NCI-H446 treated with DMSO at 0.1 percent for 48 hours (cell line): Measurements from ENCODE around the gene CDKN2B-AS1.

Experiments used
- DNase-seq: peaks from one replicate; lab custom pipeline; 2025; lab: John Stamatoyannopoulos, UW

The CDKN2B-AS1 gene

GRCh38 chr9:21982861-21983560, 11.6 kb upstream of the CDKN2B-AS1 start:
- no peak for DNase-seq

- DNase-seq, result no peak
These were observed 11.0 kb upstream of the CDKN2B-AS1 start for GRCh38 chr9:21983561-21983935.

- no peak for DNase-seq
These were observed 10.5 kb upstream of the CDKN2B-AS1 start for GRCh38 chr9:21984101-21984500.

DNA sequence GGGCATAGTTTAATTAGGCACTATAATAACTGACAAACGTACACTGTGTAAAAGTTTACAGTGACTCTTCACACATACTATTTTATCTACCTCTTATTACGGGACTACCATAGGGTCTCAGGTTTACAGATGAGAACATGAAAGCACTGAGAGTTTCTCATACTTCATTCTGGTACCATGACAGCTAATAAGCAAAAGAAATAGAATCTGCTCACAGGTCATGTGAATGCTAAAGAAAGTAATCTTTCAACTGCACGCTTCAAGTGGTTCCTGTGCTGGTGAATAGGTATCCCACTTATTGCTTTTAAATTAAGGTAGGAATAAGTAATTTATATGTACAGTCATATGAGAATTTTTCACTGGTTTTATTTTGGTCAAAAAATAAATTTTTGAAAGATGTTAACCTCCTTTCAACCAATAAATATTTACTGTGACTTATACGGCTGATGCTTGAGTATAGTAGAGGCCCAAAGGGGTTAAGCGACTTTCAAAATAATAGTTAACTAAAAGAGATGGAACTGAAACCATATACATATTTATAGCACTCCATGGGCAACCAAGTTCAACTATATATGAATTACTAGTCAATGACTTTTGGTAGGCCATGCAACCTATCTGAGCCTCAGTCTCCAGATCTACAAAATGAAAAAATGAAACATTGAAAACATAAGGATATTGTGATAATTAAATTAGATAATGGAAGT, 8.5 kb upstream of the CDKN2B-AS1 start:
- DNase-seq, result no peak

- DNase-seq, result no peak
These were observed 6.3 kb upstream of the CDKN2B-AS1 start for GRCh38 chr9:21988056-21988990.

- DNase-seq, result no peak
These were observed 5.0 kb upstream of the CDKN2B-AS1 start for GRCh38 chr9:21989440-21990189.

- no peak for DNase-seq
These were observed 3.3 kb upstream of the CDKN2B-AS1 start for GRCh38 chr9:21991072-21991959.

GRCh38 chr9:21993007-21993406, 1.6 kb upstream of the CDKN2B-AS1 start:
- no peak for DNase-seq

DNA sequence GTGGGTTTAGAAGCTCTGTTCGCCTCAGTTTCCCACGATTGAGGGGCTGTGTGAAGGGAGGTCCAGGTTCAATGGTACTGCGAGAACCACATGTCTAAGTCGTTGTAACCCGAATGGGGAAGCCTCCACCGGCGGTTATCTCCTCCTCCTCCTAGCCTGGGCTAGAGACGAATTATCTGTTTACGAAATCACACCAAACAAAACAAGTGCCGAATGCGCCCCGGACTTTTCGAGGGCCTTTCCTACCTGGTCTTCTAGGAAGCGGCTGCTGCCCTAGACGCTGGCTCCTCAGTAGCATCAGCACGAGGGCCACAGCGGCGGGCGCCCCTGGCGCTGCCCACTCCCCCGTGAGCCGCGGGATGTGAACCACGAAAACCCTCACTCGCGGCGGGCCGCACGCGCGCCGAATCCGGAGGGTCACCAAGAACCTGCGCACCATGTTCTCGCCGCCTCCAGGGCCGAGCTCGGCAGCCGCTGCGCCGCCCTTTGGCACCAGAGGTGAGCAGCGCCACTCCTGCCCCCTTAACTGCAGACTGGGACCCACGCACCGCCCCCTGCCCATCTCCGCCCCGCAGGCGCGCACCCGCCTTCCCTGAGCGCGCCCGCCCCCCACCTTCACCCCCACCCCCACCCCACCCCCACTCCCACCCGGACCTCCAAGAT, 567 bp upstream of the CDKN2B-AS1 start, which contains the start of gene CDKN2A:
TSS of gene CDKN2A (minus strand) at position 500 of the 663 bp plus-strand sequence.
- peak; percentile 93 for DNase-seq

DNA sequence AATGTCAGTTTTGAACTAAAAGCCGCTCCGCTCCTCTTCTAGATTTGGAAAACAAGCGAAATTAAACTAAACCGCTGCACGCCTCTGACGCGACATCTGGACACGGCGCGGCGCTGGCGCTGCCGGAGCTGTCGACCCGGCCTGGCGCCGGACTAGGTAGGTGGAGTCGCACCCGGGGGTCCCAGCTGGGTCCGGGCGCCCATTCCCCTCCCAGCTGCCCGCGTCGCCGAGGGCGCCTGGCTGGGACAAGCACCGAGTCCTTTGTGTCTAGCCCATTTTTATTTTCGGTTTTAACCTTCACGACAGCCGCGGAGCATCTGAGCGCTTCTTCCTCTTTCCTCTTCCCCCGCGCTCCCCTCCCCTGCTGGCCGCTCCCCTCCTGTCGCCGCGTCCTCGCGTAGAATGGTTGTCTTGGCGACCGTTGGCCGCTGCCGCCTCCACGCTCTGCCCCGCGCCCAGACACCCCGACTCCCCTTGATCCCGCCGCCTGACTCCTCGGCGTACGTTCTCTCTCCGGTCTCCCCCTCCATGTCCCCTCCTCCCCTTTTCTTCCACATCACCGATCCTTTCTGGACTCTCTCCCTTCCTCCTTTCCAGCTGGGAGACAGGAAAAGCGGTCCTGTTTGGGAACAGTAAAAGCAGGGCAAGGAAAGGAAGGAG, 545 bp downstream of the CDKN2B-AS1 start:
- DNase-seq, result peak; percentile 82

DNA sequence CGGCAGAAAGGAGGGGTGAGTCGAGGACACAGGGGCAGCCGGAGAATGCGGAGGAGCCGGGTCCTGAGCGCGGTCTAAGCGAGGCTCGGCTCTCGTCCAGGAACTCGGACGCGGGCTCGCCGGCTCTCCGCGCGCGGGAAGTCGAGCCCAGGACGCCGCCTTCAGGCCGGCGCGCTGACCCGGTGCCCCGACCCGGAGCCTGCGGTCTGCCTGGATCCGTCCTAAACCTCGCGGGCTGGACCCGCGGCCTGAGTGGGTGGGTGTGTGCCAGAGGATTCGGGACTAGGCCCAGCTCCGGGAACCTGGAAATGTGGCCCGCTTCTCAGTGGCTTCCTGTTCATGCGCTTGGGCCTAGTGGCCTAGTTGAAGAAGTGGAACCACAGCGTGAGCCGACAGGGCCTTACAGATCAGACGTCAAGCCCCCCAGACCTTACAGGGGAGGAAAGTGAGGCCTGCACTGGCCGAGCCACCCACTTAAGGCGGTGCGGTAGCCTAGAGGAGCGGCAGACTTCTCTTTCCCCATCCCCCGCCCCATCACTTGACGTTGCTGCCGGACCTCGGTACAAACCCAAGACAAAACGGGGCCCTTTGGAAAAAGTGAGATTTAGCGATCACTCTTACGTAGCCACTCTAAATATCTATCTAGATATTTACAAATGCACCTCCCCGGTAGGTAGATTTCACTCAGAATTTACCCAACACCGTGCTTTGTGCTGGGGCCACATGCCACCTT, 1.2 kb downstream of the CDKN2B-AS1 start:
- DNase-seq, result no peak

DNA sequence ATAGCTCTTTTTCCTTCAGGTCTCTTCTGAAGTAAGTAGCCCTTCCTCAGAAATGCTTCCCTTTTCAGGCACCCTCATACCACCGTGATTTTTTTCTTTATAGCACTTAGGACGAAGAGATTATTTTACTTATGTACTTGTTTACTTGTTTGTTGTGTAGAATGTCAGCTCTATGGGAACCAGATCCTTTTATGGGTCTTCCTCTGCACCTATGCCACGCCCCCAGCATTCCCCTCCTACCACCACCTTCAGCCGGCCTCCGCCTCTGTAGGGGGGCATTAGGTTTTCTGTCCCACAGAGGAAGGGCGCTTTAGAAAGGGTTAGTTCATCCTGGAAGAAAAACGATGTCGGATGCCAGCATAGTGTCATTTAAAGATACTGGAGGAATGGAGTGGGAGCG, 1.8 kb downstream of the CDKN2B-AS1 start:
- DNase-seq, result peak; percentile 34

GRCh38 chr9:21996858-21997257, 2.3 kb downstream of the CDKN2B-AS1 start:
- DNase-seq, result no peak

DNA sequence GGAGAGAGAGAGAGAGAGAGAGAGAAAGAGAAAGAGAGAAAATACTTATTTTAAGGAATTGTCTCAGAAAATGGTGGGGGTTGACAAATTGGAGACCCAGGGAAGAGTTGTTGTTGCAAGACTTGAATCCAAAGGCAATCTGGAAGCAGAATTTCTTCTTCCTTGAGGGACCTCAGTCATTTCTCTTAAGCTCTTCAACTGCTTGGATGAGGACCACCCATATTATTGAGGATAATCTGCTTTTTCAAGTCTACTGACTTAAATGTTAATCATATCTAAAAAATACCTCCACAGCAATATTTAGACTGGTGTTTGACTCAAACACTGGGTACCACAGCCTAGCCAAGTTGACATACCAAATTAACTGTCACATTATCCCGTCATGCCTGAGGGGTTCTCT, 2.9 kb downstream of the CDKN2B-AS1 start:
- no peak for DNase-seq

DNA sequence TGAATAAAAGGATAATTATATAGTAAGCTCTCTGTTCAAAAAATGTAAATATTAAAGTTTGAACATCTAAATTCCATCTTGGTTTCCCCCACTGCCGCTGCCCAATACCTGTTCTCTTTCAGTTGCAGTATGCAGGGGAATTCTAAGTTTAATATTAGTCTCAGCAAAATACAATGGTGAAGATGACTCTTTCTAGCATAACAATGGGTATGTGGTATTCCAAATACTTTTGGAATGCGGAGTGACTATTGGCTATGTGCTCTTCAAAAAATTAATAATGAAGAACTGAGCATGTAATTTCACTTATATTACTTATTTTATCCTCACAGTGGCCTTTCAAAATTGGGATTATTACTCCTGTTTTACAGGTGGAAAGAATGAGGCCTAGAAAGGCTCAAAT, 3.4 kb downstream of the CDKN2B-AS1 start:
- DNase-seq, result no peak

DNA sequence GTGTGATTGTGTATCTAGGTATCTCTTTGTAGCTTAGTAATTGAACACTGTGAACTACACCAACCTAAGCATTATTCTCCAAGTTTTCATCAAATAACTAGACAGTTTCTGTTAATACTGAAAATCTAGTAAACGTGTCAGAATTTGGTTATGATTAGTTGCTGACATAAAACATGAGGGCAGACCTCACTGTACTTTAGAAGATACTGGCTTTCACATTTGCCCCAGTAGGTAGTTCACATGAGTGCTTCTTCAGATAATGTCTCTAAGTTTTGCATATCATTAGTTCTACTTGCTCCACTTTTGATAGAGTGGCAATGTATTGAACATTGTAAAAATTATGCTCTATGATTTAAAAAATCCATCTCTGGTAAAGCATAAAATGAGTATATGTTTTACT, 7.4 kb downstream of the CDKN2B-AS1 start:
- no peak for DNase-seq

DNA sequence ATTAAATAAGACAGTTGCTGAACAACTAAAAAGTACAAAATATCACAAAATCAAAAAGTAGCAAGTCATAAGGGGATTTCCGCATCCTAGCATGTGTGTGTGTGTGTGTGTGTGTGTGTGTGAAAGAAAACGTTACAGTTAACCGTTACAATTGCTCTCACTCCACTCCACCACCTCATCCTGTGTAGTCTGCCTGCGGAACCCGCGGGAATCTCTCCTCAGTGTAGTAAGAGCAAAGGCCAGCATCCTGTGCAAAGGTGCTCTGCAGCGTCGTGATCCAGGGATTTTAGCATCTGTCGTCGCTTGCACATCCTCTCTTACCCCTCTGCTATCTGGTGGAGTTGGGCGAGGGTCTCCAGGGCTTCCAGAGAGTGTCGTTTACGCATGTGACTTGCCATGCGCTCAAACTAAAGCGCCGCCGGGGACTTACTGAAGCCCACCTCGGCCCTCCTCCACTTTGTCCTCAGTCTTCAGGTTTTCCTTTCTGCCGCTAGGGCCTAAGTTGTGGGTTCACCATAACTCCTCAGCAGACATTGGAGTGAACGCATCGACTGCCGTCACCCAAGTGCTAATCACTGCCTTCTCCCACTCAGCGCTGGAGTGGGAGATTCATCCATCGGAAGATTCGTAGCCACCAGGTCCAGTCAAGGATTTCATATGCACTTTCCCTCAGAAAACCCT, 10.6 kb downstream of the CDKN2B-AS1 start:
- DNase-seq, result no peak
